ENCODE measurements around the gene NSMCE1. TPM values are rescaled to one million over a fixed set of nuclear protein-coding genes. Genes with fewer than 3 reads are reported as not detected.

Gene NSMCE1
- total RNA-seq, 1 experiment from 2014 or later: 49.4 TPM

DNA sequence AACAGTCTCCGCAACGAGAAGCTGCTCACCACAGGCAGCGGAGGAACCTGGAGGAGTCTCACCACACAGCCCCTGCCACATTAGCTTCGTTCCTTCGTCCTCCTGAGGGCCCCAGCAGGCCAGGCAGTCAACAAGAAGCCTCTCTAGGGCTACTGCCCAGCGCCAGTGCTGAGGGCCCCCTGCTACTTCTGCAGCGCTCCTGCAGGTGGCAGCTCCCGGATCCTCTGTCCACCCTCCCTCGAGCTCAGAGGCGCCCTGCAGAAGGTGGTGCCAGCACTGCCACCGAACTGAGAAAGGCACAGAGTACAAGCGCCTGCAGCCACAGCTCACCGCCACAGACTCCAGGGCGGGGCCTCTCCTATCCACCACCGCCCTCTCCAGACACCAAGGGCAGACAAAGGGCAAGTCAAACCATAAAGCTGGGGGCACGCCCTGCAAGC lies 38.0 kb downstream of the NSMCE1 start:
- no peak for DNase-seq (ENCODE audit: low spot score)

DNA sequence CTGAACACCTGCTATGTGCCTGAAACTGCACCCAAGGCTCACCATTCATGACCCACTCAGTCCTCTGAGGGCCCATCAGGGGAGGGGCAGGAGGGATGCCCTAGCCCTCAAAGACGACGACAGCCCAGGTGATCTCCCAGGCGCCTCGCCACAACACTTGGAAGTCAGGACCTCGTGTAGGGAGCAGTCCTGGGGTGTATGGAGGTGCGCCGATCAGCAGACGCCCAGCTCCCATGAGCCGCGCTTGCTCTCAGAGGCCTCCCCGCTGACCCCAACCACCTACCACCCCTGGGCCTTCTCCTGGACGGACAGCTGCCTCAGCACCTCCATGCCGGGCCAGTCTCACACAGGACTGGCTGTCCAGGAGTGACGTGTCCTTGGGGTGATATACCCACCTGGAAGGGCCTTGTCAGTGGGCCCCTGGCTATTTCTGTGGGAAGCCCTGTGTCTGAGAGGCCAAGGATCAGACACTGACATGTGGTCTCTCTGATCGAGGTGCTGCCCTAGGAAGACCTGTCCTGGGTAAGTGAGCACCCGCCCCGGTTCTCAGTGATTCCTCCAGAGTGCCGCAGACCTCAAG lies 38.6 kb downstream of the NSMCE1 start:
- no peak for DNase-seq (ENCODE audit: low spot score)

DNA sequence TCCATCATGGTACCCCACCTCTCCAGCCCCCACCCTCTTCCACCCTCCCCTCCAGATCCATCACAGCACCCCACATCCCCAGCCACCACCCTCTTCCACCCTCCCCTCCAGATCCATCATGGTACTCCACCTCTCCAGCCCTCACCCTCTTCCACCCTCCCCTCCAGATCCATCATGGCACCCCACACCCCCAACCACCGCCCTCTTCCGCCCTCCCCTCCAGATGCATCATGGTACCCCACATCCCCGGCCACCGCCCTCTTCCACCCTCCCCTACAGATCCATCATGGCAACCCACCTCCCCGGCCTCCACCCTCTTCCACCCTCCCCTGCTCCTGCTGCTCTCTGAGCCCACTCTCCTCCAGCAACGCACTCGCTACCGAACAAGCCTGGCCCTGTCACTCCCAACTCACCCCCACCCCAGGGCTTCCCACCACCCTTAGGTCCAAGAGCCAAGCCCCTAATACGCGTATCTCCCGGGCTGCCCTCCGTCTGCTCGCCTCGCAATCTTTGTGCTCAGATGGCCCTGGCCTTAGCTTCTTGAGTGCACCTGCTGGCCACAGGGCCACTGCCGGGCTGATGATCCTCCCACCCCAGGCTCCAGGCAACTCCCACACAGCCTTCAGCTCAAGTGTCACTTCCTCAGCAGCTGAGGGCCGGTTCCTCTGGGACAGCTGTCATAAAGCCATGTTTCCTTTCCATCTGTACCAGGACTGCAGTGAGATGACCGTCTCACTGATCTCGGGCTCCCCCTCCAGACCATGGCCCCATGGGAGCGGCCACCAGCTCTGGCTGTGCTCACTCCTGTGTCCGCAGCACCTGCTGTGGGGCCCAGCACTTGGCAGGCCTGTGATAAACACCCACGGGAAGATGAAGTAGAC lies 39.7 kb downstream of the NSMCE1 start:
- no peak for DNase-seq (ENCODE audit: low spot score)

DNA sequence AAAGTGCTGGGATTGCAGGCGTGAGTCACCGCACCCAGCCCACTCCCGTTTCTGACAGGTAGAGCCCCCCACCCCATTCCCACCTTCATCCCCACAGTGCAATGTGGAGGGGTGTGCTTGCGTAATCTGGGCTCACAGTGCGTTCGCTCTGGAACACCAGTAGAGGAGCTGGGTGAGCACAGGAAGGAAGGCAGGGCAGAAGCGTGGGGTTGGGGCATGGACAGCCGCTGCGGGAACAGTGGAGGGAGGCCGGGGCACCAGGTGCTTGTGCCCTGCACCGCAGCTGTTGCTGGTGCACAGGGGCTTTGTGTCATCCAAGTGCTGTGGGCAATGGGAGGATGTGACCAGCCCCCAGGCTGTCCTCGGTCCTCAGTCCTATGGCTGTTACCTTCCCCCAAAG lies 40.5 kb downstream of the NSMCE1 start:
- no peak for DNase-seq (ENCODE audit: low spot score)

DNA sequence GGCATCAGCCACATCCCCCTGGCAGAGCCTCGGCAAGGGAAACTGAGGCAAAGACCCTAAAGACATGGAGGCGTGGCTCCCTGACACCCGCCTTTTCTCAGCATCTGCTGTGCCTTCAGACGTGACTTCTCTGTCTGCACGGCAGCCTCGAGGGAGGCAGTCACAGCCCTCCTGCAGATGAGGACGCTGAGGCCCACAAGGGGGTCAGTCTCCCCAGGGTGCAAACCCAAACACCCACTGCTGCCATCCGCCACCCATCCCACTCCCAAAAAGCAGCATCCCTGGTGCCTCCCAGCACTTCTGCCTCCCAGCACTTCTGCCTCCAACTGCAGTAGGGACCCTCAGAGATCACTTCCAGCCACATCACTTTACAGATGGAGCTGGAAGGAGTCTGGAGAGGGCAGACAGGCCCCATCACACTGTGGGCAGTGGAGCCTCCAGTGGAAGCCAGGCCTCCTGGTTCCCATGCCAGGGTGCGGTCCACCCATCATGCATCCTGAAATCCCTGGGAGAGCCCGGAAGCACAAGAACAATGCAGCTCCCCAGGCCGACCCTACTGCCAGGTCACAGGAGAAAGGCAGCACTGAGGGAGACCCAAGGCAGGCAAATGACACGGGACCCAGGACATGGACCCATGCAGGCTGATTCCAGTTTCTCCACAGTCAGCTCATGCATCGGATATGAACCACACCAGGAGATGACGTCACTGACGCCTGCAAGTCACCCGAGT lies 41.4 kb downstream of the NSMCE1 start:
- no peak for DNase-seq (ENCODE audit: low spot score)

DNA sequence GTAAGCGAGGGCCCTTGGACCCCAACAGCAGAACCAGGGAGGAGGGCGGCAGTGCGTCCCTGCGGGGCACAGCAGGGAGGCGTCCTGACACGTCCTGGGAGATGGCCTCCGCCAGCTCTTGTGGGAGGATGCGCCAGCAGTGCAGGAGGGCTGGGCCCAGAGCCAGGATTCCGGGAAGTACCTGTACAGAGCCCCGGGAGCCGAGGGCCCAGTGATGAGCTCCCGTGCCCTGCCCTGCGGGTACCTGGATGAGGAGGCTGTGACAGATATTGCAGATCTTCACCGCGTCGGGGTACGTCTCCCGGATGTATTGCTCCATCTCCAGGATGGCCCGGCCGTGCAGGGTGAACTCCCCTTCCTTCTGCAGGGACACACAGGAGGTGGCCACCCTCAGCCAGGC lies 42.1 kb downstream of the NSMCE1 start:
- DNase-seq (ENCODE audit: low spot score): no peak

DNA sequence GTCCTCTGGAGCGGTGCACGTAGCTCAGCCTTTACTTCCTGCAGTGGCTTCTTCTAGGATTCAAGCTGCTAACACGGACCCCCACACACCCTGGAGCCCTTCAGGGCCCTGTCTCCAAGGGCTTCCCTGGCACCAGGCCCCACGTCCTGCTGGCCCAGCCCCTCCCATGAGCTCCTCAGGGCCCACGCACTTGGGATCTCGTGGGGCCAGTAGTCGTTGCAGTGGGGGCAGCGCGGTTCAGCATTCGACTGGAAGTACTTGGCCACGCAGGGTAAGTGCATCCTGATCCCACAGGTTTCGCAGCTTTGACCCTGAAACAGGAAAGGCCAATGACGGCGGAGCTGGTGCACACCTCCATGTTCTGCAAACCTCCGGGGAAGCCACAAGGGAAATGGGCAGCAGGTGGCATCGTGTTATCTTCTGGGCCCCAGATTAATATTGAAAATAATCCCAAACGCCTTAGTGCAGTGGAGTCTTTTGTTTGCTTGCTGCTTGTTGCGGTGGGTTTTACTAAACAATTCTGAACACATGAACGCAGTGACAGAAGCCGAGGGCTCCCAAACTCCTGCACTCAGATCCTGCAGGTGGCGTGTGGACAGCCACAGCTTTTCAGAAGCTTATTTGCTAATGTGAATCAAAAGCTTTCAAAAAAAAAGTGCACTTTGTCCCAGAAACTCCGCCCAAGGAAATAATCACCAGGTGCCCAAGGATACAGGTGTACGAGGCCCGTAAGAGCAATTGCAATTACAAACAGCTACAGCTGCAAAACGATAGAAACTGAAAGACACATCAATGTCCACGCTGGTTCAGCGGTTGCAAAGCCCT lies 42.8 kb downstream of the NSMCE1 start:
- no peak for DNase-seq (ENCODE audit: low spot score)

DNA sequence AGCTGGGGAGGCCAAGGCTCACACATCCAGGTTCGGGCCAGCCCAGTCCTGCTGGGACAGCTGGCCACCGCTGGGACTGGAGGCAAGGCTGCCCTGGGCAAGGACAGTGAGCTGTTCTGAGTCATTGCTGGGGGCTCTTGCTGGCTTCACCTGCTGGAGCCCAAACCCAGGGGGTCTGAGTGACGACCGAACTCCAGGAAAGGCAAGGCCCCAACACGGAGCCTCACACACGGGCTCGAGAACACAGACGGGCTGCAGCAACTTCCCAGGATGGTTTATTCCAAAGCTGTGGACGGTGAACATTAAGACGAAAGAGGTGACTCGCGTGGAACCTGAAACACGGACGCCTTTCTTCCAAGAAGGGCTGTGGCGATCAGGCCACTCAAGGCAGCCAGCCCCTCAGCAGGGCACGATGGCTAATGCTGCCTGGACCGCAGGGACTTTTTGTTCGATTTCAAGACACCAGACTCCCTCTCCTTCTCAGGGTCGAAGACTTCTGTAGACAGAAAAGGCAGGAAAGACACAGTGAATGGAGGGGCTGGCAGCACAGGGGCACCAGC lies 43.8 kb downstream of the NSMCE1 start:
- DNase-seq (ENCODE audit: low spot score): no peak

DNA sequence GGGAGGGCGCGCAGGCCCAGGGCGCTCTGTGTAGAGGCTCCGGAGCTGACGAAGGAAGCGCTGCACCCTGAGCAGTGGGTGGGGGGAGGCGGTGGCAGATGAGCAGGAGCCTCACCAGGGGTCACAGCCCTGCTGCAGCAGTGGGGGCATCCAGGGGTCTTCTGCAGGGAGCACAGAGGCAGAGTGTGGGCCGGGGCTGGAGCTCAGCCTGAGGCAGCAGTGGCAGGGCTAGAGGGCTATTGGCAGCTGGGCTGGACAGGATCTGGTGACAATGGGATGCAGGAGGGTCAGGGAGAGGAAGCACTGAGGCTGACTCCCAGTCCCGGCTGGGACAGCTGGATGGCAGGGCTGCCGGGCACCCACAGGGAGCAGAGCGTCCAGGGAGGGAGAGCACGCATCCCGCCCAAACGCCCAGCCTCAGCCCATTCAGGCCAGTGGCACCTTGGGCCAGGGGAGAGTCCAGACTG lies 44.3 kb downstream of the NSMCE1 start:
- no peak for DNase-seq (ENCODE audit: low spot score)

DNA sequence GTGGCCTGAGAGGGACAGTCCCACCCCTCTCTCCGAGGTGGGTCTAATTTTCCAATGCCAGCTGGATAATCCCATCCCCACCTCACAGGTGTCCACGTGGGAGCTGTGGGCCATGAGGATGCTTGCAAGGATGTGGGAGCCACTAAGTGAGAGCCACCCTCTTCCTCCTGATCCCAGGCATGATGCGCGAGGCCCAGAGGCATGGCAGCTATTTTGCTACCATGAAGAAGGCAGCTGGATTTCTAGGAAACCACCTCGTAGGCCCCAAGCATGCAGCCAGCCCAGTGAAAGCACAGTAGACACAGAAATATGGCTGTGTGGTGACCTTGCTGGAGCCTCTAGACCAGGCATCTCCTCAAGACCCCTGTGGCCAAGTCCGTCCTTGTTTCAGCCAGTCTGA lies 44.9 kb downstream of the NSMCE1 start:
- DNase-seq (ENCODE audit: low spot score): no peak

DNA sequence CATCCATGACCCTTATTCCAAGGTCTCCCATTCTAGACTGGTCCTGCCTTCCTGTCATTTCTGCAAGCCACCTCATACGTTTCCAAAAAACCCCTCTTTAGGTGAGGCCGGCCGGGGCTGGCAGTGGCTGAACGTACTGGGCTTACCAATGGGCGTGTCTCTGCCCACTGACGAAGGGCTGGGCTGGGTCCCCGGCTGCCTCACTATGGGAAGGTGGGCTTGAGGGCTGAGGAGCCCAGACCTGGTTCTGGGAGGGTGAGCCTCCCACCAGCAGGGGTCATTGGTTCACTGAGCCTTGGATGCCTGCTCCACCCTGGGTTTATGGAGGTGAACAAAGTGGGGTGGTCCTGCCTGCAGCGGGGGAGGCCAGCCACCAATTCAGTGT lies 45.4 kb downstream of the NSMCE1 start:
- no peak for DNase-seq (ENCODE audit: low spot score)

DNA sequence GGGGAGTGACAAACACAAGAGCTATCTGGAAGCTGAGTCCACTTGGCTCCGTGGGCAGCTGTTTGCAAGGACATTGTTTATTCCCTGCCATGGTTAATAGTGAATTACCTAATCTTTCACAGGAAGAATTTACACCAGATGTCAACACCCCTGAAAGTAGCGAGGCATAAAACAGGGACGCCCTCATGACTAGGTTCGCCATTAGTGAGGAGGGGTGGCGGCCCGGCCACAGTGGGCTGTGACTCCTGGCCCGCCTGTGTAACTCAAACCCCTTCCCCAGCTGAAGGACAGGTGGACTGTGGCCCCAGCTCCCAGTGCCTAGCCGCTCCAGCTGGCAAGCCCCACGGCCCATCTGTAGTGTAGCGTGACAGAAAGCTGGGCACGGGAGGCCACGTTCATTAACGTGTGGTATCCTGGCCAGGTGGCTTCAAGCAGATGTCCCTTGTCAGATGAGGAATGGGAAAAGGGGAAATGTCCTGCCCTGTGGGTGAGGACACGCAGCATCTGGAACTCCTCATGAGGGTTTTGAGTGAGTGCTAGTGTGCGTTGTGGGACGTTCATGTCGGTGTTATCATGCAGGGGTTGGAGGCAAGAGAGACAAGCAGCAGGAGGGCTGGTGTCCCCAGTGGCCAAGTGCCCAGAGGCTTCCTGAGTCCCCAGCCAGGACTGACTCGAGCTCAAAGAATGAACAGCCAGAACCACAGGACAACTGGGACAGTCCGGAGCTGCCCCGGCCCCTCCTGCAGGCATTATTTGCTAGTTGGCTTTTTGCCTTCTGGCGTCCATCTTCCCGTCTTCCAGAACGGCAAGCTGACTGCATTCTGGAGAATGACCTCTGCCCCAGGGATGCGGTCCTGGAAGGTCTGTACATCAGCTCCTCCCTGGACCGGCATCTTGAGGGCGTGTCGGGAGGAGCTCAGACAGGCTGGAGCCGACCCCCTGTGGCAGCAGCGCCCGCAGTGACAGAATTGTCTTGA lies 46.0 kb downstream of the NSMCE1 start:
- DNase-seq (ENCODE audit: low spot score): peak; percentile 49

DNA sequence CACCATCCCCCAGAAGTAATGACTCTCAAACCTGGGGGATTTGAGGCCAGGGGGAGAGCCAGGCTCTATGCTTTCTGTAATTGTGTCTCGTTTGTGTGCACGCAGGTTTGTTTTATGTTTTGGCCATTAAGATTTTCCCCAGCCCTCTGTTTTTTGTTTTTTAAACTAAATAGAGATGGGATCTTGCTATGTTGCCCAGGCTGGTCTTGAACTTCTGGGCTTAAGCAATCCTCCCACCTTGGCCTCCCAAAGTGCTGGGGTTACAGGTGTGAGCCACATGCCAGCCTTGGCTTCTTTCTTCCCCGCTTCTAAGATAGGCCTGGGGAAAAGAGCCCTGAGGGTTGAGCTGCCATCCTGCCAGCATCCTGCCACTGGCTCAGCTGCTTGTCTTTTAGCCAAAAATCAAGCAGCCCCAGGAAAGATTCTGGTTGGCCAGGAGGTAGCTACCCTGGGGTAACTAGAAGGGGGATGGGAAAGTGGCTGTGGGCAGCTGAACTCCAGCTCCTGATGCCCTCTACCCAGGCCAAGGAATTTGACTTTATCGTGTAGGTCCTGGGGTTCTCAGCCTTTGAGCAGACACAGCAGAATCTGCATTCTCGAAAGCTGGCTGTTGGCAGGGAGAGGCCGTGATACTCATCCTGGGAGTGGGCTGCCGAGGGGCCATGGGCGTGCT lies 46.9 kb downstream of the NSMCE1 start:
- no peak for DNase-seq (ENCODE audit: low spot score)

DNA sequence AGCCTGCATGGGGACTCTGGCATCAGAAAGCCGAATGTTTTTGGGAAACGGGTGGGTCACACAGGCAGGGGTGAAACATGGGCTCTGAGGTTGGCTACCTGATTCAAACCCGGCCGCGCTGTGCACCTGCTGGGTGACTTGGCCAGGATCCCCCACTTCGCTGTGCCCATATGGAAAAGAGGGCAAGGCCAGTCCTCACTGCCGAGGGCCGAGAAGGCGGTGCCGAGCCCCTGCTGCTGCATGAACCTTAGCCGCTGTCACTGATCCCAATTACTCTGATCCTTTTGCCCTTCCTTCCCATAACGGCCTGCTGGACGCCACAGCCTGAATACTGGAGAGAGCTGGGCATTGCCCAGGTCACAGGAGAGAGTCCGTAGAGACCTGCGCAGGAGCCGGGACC lies 47.6 kb downstream of the NSMCE1 start:
- DNase-seq (ENCODE audit: low spot score): no peak

DNA sequence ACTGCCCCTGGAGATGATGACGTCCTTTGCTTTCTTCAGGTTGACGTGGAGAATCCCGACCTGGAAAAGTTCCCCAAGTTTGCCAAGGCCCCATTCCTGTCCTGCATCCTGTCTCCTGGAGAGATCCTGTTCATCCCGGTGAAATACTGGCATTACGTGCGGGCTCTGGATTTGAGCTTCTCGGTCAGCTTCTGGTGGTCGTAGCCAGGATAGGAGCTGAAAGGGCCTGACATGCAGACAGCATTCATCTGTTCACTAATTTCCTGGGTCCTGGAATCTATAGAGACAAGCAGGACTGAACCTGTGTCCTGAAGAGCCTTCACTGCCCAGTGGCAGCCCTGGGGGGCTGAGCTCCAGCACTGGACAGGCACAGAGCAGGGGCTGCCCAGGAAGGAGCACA lies 48.0 kb downstream of the NSMCE1 start:
- DNase-seq (ENCODE audit: low spot score): no peak

DNA sequence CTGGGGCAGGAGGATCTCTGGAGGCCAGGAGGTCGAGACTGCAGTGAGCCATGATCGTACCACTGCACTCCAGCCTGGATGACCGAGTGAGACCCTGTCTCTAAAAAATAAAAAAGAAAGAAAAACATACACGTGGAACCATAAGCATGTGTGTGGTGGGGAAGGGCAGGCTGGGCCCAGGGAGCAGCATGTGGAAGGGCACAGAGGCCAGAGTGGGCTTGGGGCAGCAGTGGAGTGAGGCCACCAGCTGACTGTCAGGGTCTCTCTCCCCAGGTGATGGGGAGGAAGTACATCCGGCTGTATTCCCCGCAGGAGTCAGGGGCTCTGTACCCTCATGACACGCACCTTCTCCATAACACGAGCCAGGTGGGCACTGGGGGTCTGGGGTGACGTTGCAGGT lies 48.5 kb downstream of the NSMCE1 start:
- no peak for DNase-seq (ENCODE audit: low spot score)

DNA sequence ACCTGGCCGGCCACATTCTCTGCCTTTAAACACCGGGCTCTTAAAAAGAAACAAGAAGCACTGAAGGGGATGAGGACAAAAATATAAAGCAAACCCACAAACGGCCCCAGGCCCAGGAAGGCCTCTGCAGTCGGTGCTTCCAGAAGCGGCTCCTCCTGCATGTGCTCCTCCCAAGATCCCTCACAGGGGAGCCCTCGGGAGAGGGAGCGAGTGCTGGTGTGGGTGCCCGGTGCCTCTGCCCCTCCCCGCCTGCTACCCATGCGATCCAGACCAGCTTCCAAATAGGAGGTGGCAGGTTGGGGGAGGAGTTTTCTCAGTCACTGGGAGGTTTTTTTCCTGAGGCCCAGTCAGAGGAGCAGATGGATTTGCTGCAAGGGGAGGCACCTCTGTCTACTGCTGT lies 49.4 kb downstream of the NSMCE1 start:
- no peak for DNase-seq (ENCODE audit: low spot score)

DNA sequence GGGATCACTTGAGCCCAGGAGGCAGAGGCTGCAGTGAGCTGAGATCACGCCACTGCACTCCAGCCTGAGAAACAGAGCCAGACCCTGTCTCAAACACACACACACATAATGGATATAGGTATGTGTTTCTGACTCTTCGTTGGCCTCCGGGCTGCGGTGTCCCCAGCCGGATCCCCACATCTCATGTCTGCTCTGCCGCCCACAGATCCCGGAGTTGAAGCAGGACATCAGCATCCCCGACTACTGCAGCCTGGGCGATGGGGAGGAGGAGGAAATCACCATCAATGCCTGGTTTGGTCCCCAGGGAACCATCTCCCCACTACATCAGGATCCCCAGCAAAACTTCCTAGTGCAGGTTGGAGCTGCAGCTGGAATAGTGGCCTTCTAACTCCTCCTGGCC lies 49.8 kb downstream of the NSMCE1 start:
- no peak for DNase-seq (ENCODE audit: low spot score)

DNA sequence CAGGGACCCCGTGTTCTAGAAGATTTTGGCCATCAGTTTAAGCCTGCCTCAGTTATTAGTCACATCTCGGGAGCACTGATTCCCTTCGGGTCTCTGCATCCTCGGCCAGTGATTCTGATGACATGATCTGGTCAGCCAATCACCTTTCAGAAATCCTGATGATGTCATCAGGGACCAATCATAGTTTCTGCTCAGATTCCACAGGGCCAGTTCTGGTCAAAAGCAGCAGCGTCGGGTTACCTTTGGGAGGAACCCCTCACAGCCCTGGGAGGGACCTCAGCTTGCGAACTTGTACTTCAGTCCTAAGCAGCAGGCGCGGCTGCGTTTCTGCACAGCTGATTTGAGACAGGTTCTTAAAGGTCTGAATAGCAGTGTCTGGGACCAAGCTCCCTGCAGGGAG lies 51.3 kb downstream of the NSMCE1 start:
- DNase-seq (ENCODE audit: low spot score): no peak

All from H4 (cell line).